SK-N-SH (cell line): Measurements from ENCODE around the gene ADCYAP1R1. TPM values are rescaled to one million over a fixed set of nuclear protein-coding genes. Genes with fewer than 3 reads are reported as not detected.

ENCODE experiments used
- CTCF ChIA-PET: fragments of 300-600, 350-600 bp; formaldehyde crosslinking; extraction: SDS; loops from one replicate; lab custom pipeline; 2021; lab: Yijun Ruan, JAX
- POLR2A ChIA-PET: fragments of 350-600 bp; sonication (Branson Sonifier 250); formaldehyde crosslinking; extraction: SDS; loops from one replicate; lab custom pipeline; 2020; ENCODE audit warnings: antibody characterized with exemption, inconsistent platforms; lab: Yijun Ruan, JAX
- DNase-seq: peaks from one replicate; pipeline ENCODE4 v3.0.0; 2012
- H2AFZ ChIP-seq: fragments of 200-600 bp; sonication (generic); 2 replicates; pipeline ENCODE4 v1.8.1; 2016; ENCODE audit warnings: antibody characterized with exemption, mild to moderate bottlenecking, low read depth
- H3F3A ChIP-seq: fragments of 200-600 bp; sonication (generic); replicated peaks from 2 replicates; pipeline ENCODE3; 2016; ENCODE audit warnings: antibody characterized with exemption, mild to moderate bottlenecking; ENCODE audit not compliant: insufficient read depth
- H3K27ac ChIP-seq, 2 experiments: fragments of 200-500 bp in 1 of 2; fragments of 200-600 bp in 1 of 2; sonication (Bioruptor generic) in 1 of 2; sonication (generic), shearing (Covaris generic) in 1 of 2; 2 replicates each; pipeline versions ENCODE4 v1.5.1 to v1.6.1; 2014 to 2016; ENCODE audit warnings: low read depth in 2 of 2, inconsistent platforms in 1 of 2, low read length in 1 of 2, mild to moderate bottlenecking in 1 of 2, mixed read lengths in 1 of 2
- H3K27me3 ChIP-seq: fragments of 200-600 bp; sonication (generic), shearing (Covaris generic); 2 replicates; pipeline ENCODE4 v1.6.1; 2016; ENCODE audit warnings: mixed run types; ENCODE audit not compliant: insufficient read depth
- H3K36me3 ChIP-seq, 2 experiments: fragments of 200-500 bp in 1 of 2; fragments of 200-600 bp in 1 of 2; sonication (Bioruptor generic) in 1 of 2; sonication (generic) in 1 of 2; replicated peaks in 1 of 2; 2 replicates each; pipeline versions ENCODE3 to v1.5.1; 2014 to 2016; ENCODE audit warnings: low read length in 1 of 2, mild to moderate bottlenecking in 1 of 2; ENCODE audit not compliant: insufficient read depth in 2 of 2, control insufficient read depth in 1 of 2
- H3K4me1 ChIP-seq, 2 experiments: fragments of 200-500 bp in 1 of 2; fragments of 200-600 bp in 1 of 2; sonication (Bioruptor generic) in 1 of 2; sonication (generic), shearing (Covaris generic) in 1 of 2; 2 replicates each; pipeline versions ENCODE4 v1.5.1 to v1.6.1; 2014 to 2016; ENCODE audit warnings: low read depth in 1 of 2, low read length in 1 of 2, mixed run types in 1 of 2; ENCODE audit not compliant: insufficient read depth in 2 of 2, control insufficient read depth in 1 of 2
- H3K4me2 ChIP-seq: fragments of 200-600 bp; sonication (generic), shearing (Covaris generic); 2 replicates; pipeline ENCODE4 v1.6.1; 2017; ENCODE audit warnings: mixed run types
- H3K4me3 ChIP-seq, 2 experiments: fragments of 200-500 bp in 1 of 2; fragments of 200-600 bp in 1 of 2; sonication (Bioruptor generic) in 1 of 2; sonication (generic), shearing (Covaris generic) in 1 of 2; 2 replicates each; pipeline versions ENCODE4 v1.5.1 to v1.8.1; 2014 to 2016; ENCODE audit warnings: low read depth in 2 of 2, inconsistent platforms in 1 of 2, low read length in 1 of 2, mild to moderate bottlenecking in 1 of 2, mixed read lengths in 1 of 2, moderate library complexity in 1 of 2
- H3K79me2 ChIP-seq: fragments of 200-600 bp; sonication (generic); 2 replicates; pipeline ENCODE4 v1.8.1; 2017; ENCODE audit warnings: mild to moderate bottlenecking; ENCODE audit not compliant: insufficient read depth
- H3K9ac ChIP-seq: fragments of 200-600 bp; sonication (generic); 2 replicates; pipeline ENCODE4 v1.6.1; 2017; ENCODE audit warnings: mixed run types
- H3K9me2 ChIP-seq: fragments of 200-600 bp; sonication (generic); 2 replicates; pipeline ENCODE4 v1.6.1; 2017; ENCODE audit warnings: mixed run types
- H3K9me3 ChIP-seq: fragments of 200-600 bp; sonication (generic); 2 replicates; pipeline ENCODE4 v1.6.1; 2017; ENCODE audit warnings: mixed run types, mild to moderate bottlenecking, moderate library complexity
- H4K20me1 ChIP-seq: fragments of 200-600 bp; sonication (generic); 2 replicates; pipeline ENCODE4 v1.6.1; 2017; ENCODE audit warnings: mild to moderate bottlenecking, mixed run types; ENCODE audit not compliant: insufficient read depth
- CHD2 ChIP-seq: fragments of 150-350 bp; IDR thresholded peaks from 2 replicates; pipeline ENCODE4 v1.6.1; 2018; ENCODE audit warnings: low read length; ENCODE audit not compliant: partially characterized antibody
- ELF1 ChIP-seq: IDR thresholded peaks from 2 replicates; pipeline ENCODE4 v1.4.0; 2012
- FOSL2 ChIP-seq: IDR thresholded peaks from 2 replicates; pipeline ENCODE4 v1.4.0; 2012; ENCODE audit warnings: low read depth, mild to moderate bottlenecking, moderate library complexity, borderline replicate concordance
- FOXJ3 ChIP-seq: sonication (generic); formaldehyde crosslinking; IDR thresholded peaks from 2 replicates; pipeline ENCODE4 v1.5.1; 2020; ENCODE audit warnings: mild to moderate bottlenecking, missing genetic modification reagents
- GATA2 ChIP-seq: sonication (generic); formaldehyde crosslinking; IDR thresholded peaks from 2 replicates; pipeline ENCODE4 v1.5.0; 2020; ENCODE audit warnings: mild to moderate bottlenecking, missing genetic modification reagents
- MEF2A ChIP-seq: IDR thresholded peaks from 2 replicates; pipeline ENCODE4 v1.4.0; 2012; ENCODE audit warnings: low read depth, borderline replicate concordance
- MXI1 ChIP-seq: IDR thresholded peaks from 2 replicates; pipeline ENCODE4 v1.6.1; 2012; ENCODE audit warnings: mild to moderate bottlenecking, low read depth, low read length, improper control_type of control experiment
- NRF1 ChIP-seq: IDR thresholded peaks from 2 replicates; pipeline ENCODE4 v1.6.1; 2012; ENCODE audit warnings: low read depth, mild to moderate bottlenecking, low read length
- SIN3A ChIP-seq: IDR thresholded peaks from 2 replicates; pipeline ENCODE4 v1.6.1; 2012; ENCODE audit warnings: low read depth, mild to moderate bottlenecking, low read length, moderate library complexity, borderline replicate concordance
- USF2 ChIP-seq: fragments of 150-350 bp; IDR thresholded peaks from 2 replicates; pipeline ENCODE4 v1.6.1; 2017; ENCODE audit warnings: antibody characterized with exemption, low read length, low read depth, borderline replicate concordance
- ZBTB33 ChIP-seq: IDR thresholded peaks from 2 replicates; pipeline ENCODE4 v1.4.0; 2012; ENCODE audit warnings: low read depth, borderline replicate concordance
- WGBS: methylation state at CpG from one replicate; pipeline ENCODE4 v1.1.6; 2017; ENCODE audit warnings: low lambda C conversion rate; 5-methylcytosine and 5-hydroxymethylcytosine counted together
- polyA plus RNA-seq, 3 experiments: library from polyadenylated mRNA; depleted of rRNA; stranded (reverse); fragments of >200 nt; gene quantifications; 2 replicates each; pipeline ENCODE4 v1.2.3, GENCODE V29; 2012
- TF ChIP-seq, protein P1 (sequence below): IDR thresholded peaks from 2 replicates; pipeline ENCODE4; 2012

The ADCYAP1R1 gene
- polyA plus RNA-seq, 1 of the 3 experiments (the other 2 are of a cell fraction): 0.08 TPM

GRCh38 chr7:31123726-31124125 lies 71.6 kb downstream of the ADCYAP1R1 start:
- TF ChIP-seq GATA2 (CRISPR knock-in tag) (peak; percentile 25; the same call in 1 of the 2 replicates), USF2 (no peak)
- POLR2A ChIA-PET: interaction anchor here (3.5 kb wide), 1 partner anchor 140 kb away, joined by 35 read pairs; no protein-coding TSS in a partner anchor

GRCh38 chr7:31125171-31125570 lies 73.1 kb downstream of the ADCYAP1R1 start:
- H3F3A ChIP-seq: no peaks in the 10 kb centered on the region
- no peak for TF ChIP-seq FOSL2
- TF ChIP-seq USF2: no peak
- no peak for TF ChIP-seq ZBTB33
- TF ChIP-seq FOXJ3: no peak
- TF ChIP-seq NRF1: no peak
- TF ChIP-seq CHD2: no peak
- TF ChIP-seq, protein P1, sequence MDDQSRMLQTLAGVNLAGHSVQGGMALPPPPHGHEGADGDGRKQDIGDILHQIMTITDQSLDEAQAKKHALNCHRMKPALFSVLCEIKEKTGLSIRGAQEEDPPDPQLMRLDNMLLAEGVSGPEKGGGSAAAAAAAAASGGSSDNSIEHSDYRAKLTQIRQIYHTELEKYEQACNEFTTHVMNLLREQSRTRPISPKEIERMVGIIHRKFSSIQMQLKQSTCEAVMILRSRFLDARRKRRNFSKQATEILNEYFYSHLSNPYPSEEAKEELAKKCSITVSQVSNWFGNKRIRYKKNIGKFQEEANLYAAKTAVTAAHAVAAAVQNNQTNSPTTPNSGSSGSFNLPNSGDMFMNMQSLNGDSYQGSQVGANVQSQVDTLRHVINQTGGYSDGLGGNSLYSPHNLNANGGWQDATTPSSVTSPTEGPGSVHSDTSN: no peak
- TF ChIP-seq ELF1: no peak
- no peak for TF ChIP-seq SIN3A
- TF ChIP-seq GATA2 (CRISPR knock-in tag): no peak
- no peak for TF ChIP-seq MXI1
- TF ChIP-seq MEF2A: no peak
- no peak overlapping the region for H3K27ac ChIP-seq
- no peaks in the 10 kb centered on the region for H3K9me2 ChIP-seq
- H3K9me3 ChIP-seq: no peaks in the 10 kb centered on the region
- DNase-seq: no peak
- H3K4me2 ChIP-seq: no peak overlapping the region
- CTCF ChIA-PET: interaction anchor here (1.2 to 14.1 kb wide), 9 partner anchors 9 to 195 kb away, joined by 3 to 1191 read pairs (median 7); partner anchors contain the start of gene ADCYAP1R1
- H3K36me3 ChIP-seq: no peaks in the 10 kb centered on the region
- H3K4me3 ChIP-seq: no peak overlapping the region
- POLR2A ChIA-PET: no interaction called here
- H3K4me1 ChIP-seq: peaks cover 0 to 9% of the 10 kb centered on the region in 2 experiments; a peak in 2 of 4 replicates
- H3K27me3 ChIP-seq: peaks cover 6% of the 10 kb centered on the region; the same call in 1 of the 2 replicates
- H4K20me1 ChIP-seq: no peaks in the 10 kb centered on the region
- H2AFZ ChIP-seq: no peak overlapping the region
- no peaks in the 10 kb centered on the region for H3K79me2 ChIP-seq
- H3K9ac ChIP-seq: no peak overlapping the region
- 63% methylated on average over 2 of the region's 4 CpGs for WGBS

More at GRCh38 chr7:31123726-31124125, 71.6 kb downstream of the ADCYAP1R1 start:
- Histone ChIP-seq H3K27me3 (peaks cover 5% of the 10 kb centered on the region; the same call in 1 of the 2 replicates), H3K9me2 (no peaks in the 10 kb centered on the region), H3K4me2 (no peak overlapping the region), H3K27ac (no peak overlapping the region), H3K9ac (no peak overlapping the region), H3F3A (no peaks in the 10 kb centered on the region), H4K20me1 (no peaks in the 10 kb centered on the region), H3K4me1 (peaks cover 0 to 4% of the 10 kb centered on the region in 2 experiments; a peak in 2 of 4 replicates), H2AFZ (no peak overlapping the region), H3K79me2 (no peaks in the 10 kb centered on the region), H3K9me3 (no peaks in the 10 kb centered on the region), H3K36me3 (no peaks in the 10 kb centered on the region), H3K4me3 (no peak overlapping the region)
- no peak for DNase-seq
- CTCF ChIA-PET: interaction anchor here (1.0 to 14.1 kb wide), 28 partner anchors 7 to 584 kb away, joined by 3 to 1191 read pairs (median 12); partner anchors contain the start of genes ADCYAP1R1, CRHR2, GHRHR and INMT
- WGBS: 23% methylated on average over 2 of the region's 2 CpGs
